Neural cell (in vitro differentiated cells): ENCODE results near the gene POU2F3. TPM values are rescaled to one million over a fixed set of nuclear protein-coding genes. Genes with fewer than 3 reads are reported as not detected.

ENCODE experiments used
- H2AFZ ChIP-seq: fragments of 200-600, 300-800 bp; sonication (generic), shearing (Covaris generic); 2 replicates; pipeline ENCODE4 v1.6.0; 2014; ENCODE audit warnings: low read depth, mild to moderate bottlenecking, antibody characterized with exemption, low read length, moderate library complexity
- H3F3A ChIP-seq: fragments of 200-600 bp; shearing (Covaris generic); 2 replicates; pipeline ENCODE4 v1.6.1; 2016; ENCODE audit warnings: mild to moderate bottlenecking, moderate library complexity, mixed read lengths, antibody characterized with exemption, low read length; ENCODE audit not compliant: insufficient read depth, poor library complexity, severe bottlenecking
- H3K27ac ChIP-seq: fragments of 200-600, 300-800 bp; sonication (generic), shearing (Covaris generic); 2 replicates; pipeline ENCODE4 v1.5.1; 2014; ENCODE audit warnings: mild to moderate bottlenecking, low read length, moderate library complexity
- H3K27me3 ChIP-seq: fragments of 300-800, 200-600 bp; sonication (generic), shearing (Covaris generic); 2 replicates; pipeline ENCODE4 v1.6.0; 2014; ENCODE audit warnings: mild to moderate bottlenecking, low read depth, low read length, moderate library complexity; ENCODE audit not compliant: insufficient read depth
- H3K36me3 ChIP-seq: fragments of 300-800, 200-600 bp; sonication (generic), shearing (Covaris generic); 2 replicates; pipeline ENCODE4 v1.5.1; 2014; ENCODE audit warnings: mild to moderate bottlenecking, antibody characterized with exemption, low read length, moderate library complexity; ENCODE audit not compliant: insufficient read depth
- H3K4me2 ChIP-seq: fragments of 300-800, 200-600 bp; sonication (generic), shearing (Covaris generic); 2 replicates; pipeline ENCODE4 v1.6.0; 2014; ENCODE audit warnings: mild to moderate bottlenecking, low read length
- H3K4me3 ChIP-seq: fragments of 300-800, 200-600 bp; sonication (generic), shearing (Covaris generic); 2 replicates; pipeline ENCODE4 v1.5.1; 2014; ENCODE audit warnings: mild to moderate bottlenecking, low read length, moderate library complexity
- H3K79me2 ChIP-seq: fragments of 200-600 bp; shearing (Covaris generic); replicated peaks from 2 replicates; pipeline ENCODE4 v1.6.0; 2014; ENCODE audit warnings: mild to moderate bottlenecking, low read length, moderate library complexity; ENCODE audit not compliant: insufficient read depth
- H3K9ac ChIP-seq: fragments of 300-800, 200-600 bp; sonication (generic), shearing (Covaris generic); 2 replicates; pipeline ENCODE4 v1.6.1; 2016; ENCODE audit warnings: mild to moderate bottlenecking, low read length, mixed read lengths
- H3K9me2 ChIP-seq: fragments of 200-600 bp; shearing (Covaris generic); 2 replicates; pipeline ENCODE4 v1.6.1; 2016; ENCODE audit warnings: mild to moderate bottlenecking, low read length, mixed read lengths; ENCODE audit not compliant: insufficient read depth
- H3K9me3 ChIP-seq: fragments of 200-600, 300-800 bp; sonication (generic), shearing (Covaris generic); 2 replicates; pipeline ENCODE4 v1.6.1; 2016; ENCODE audit warnings: mild to moderate bottlenecking, mixed run types, low read length, moderate library complexity, mixed read lengths
- H4K20me1 ChIP-seq: fragments of 200-600 bp; shearing (Covaris generic); 2 replicates; pipeline ENCODE4 v1.6.1; 2016; ENCODE audit warnings: mild to moderate bottlenecking, mixed run types; ENCODE audit not compliant: insufficient read depth
- EP300 ChIP-seq: fragments of 450-650 bp; conservative IDR thresholded peaks from 2 replicates; pipeline ENCODE4 v1.6.1; 2014; ENCODE audit warnings: antibody characterized with exemption, mild to moderate bottlenecking, moderate library complexity; ENCODE audit not compliant: poor library complexity, severe bottlenecking
- EZH2 ChIP-seq: fragments of 200-600, 300-800 bp; shearing (Covaris generic), sonication (generic); IDR thresholded peaks from 2 replicates; pipeline ENCODE4 v1.6.1; 2014; ENCODE audit warnings: antibody characterized with exemption, low read length, borderline replicate concordance, mild to moderate bottlenecking; ENCODE audit not compliant: insufficient read depth, poor library complexity, severe bottlenecking
- MXI1 ChIP-seq: fragments of 450-650 bp; conservative IDR thresholded peaks from 2 replicates; pipeline ENCODE4 v1.6.1; 2014; ENCODE audit warnings: antibody characterized with exemption, mild to moderate bottlenecking; ENCODE audit not compliant: poor library complexity, severe bottlenecking
- POLR2AphosphoS5 ChIP-seq: IDR thresholded peaks from 2 replicates; pipeline ENCODE4 v1.6.1; 2012
- RAD21 ChIP-seq: fragments of 450-650 bp; conservative IDR thresholded peaks from 2 replicates; pipeline ENCODE4 v1.6.1; 2014; ENCODE audit warnings: antibody characterized with exemption, mild to moderate bottlenecking, moderate library complexity
- SMC3 ChIP-seq: fragments of 450-650 bp; conservative IDR thresholded peaks from 2 replicates; pipeline ENCODE4 v1.6.1; 2014; ENCODE audit warnings: antibody characterized with exemption, mild to moderate bottlenecking, moderate library complexity; ENCODE audit not compliant: poor library complexity
- TAF1 ChIP-seq: IDR thresholded peaks from 2 replicates; pipeline ENCODE4 v1.6.1; 2012; ENCODE audit warnings: low read depth
- polyA plus RNA-seq: library from polyadenylated mRNA; depleted of rRNA; stranded (reverse); fragments of >200 nt; gene quantifications from 2 replicates; pipeline ENCODE4 v1.2.3, GENCODE V29; 2014
- TF ChIP-seq, protein P1 (sequence below): fragments of 450-650 bp; IDR thresholded peaks from 2 replicates; pipeline ENCODE4 v1.5.1; 2014; ENCODE audit warnings: antibody characterized with exemption, mild to moderate bottlenecking, moderate library complexity; ENCODE audit not compliant: poor library complexity, severe bottlenecking
- TF ChIP-seq, protein P2 (sequence below): IDR thresholded peaks from 2 replicates; pipeline ENCODE4 v1.6.1; 2012; ENCODE audit warnings: borderline replicate concordance

The POU2F3 gene
- polyA plus RNA-seq, 1 donor from 2014 or later = not detected

DNA sequence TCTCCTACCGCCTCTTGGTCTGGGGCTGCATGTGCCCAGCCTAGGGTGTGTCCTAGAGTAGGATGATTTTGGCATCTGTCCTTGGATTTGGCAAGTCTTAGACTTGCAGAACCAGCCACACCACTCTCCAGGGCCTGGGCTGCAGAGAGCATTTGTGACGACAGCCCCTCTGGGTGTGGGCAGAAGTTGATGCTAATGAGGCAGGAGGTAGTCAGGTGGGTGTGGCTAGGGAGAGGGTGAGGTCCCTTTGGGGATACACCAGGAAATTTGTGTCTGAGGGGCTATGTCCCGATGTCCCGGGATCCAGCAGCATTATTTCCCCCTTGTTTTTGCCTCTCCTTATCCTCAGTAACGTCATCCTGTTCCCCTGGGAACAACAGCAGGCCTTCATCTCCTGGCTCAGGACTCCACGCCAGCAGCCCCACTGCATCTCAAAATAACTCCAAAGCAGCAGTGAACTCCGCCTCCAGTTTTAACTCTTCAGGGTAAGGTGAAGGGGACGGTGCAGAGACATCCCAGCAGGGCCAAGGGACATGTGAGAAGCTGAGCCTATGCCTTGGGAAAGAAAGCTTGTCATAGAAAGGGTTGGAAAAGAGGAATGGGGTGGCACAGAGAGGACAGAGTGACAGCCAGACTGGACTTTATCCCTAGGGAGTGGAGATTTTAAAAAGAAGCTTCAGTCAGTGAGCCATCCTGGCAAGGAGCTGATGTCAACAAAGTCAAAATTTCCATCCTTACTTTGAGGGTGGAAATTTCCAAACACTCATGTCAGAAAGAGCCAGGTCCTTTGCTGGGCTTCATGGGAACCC is 77.1 kb downstream of the POU2F3 start:
- no peak overlapping the region for H3K4me2 ChIP-seq

DNA sequence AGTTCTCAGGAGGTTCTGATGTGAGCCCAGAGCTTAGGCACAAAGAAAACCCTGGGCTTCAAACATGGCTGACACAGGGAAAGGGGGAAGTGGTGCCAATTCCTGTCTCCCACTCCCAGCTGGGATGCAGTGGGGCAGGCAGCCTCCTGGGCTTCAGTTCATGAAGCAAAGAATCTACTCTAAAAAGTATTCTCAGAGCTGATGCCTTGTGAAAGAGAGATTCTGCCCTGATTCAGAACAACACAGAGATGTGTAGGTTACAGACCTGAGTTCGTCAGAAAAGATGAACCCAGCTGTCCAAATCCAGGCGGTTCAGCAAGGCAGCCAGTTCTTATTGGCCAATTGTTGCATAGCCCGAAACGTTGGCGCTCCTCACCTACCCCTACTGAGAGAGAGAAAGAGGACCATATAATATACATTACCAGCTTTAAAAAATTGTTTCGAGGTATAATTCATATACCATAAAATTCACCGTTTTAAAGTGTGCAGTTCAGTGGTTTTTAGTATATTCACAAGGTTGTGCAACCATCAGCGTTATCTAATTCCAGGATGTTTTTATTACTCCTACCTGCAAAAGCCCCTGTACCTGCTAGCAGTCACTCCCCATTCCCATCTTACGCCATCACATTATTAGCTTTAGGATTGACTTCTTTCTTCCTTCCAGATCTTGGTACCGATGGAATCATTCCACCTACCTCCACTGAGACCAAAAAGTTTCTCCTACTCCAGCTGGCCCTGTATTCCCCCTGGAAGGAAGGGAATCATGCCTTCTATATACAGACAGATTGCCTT is 77.9 kb downstream of the POU2F3 start:
- Histone ChIP-seq H4K20me1 (no peaks in the 10 kb centered on the region), H3K27me3 (no peaks in the 10 kb centered on the region), H3K4me2 (no peak overlapping the region), H3K36me3 (no peaks in the 10 kb centered on the region), H3F3A (no peaks in the 10 kb centered on the region), H3K4me3 (no peak overlapping the region), H3K9me3 (no peaks in the 10 kb centered on the region), H2AFZ (no peak overlapping the region), H3K27ac (no peak overlapping the region), H3K9ac (no peak overlapping the region), H3K9me2 (no peaks in the 10 kb centered on the region), H3K79me2 (no peaks in the 10 kb centered on the region)
- TF ChIP-seq TAF1 (no peak), POLR2AphosphoS5 (no peak), SMC3 (no peak), RAD21 (no peak), MXI1 (no peak), EP300 (no peak), EZH2 (no peak)
- TF ChIP-seq, protein P1, sequence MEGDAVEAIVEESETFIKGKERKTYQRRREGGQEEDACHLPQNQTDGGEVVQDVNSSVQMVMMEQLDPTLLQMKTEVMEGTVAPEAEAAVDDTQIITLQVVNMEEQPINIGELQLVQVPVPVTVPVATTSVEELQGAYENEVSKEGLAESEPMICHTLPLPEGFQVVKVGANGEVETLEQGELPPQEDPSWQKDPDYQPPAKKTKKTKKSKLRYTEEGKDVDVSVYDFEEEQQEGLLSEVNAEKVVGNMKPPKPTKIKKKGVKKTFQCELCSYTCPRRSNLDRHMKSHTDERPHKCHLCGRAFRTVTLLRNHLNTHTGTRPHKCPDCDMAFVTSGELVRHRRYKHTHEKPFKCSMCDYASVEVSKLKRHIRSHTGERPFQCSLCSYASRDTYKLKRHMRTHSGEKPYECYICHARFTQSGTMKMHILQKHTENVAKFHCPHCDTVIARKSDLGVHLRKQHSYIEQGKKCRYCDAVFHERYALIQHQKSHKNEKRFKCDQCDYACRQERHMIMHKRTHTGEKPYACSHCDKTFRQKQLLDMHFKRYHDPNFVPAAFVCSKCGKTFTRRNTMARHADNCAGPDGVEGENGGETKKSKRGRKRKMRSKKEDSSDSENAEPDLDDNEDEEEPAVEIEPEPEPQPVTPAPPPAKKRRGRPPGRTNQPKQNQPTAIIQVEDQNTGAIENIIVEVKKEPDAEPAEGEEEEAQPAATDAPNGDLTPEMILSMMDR = no peak
- TF ChIP-seq, protein P2, sequence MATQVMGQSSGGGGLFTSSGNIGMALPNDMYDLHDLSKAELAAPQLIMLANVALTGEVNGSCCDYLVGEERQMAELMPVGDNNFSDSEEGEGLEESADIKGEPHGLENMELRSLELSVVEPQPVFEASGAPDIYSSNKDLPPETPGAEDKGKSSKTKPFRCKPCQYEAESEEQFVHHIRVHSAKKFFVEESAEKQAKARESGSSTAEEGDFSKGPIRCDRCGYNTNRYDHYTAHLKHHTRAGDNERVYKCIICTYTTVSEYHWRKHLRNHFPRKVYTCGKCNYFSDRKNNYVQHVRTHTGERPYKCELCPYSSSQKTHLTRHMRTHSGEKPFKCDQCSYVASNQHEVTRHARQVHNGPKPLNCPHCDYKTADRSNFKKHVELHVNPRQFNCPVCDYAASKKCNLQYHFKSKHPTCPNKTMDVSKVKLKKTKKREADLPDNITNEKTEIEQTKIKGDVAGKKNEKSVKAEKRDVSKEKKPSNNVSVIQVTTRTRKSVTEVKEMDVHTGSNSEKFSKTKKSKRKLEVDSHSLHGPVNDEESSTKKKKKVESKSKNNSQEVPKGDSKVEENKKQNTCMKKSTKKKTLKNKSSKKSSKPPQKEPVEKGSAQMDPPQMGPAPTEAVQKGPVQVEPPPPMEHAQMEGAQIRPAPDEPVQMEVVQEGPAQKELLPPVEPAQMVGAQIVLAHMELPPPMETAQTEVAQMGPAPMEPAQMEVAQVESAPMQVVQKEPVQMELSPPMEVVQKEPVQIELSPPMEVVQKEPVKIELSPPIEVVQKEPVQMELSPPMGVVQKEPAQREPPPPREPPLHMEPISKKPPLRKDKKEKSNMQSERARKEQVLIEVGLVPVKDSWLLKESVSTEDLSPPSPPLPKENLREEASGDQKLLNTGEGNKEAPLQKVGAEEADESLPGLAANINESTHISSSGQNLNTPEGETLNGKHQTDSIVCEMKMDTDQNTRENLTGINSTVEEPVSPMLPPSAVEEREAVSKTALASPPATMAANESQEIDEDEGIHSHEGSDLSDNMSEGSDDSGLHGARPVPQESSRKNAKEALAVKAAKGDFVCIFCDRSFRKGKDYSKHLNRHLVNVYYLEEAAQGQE = no peak

More for the DNA sequence above, 77.1 kb downstream of the POU2F3 start:
- TF ChIP-seq, protein P1 = no peak
- TF ChIP-seq EP300 = no peak
- Histone ChIP-seq H4K20me1 (no peaks in the 10 kb centered on the region), H3K9me2 (no peaks in the 10 kb centered on the region), H3K36me3 (no peaks in the 10 kb centered on the region), H2AFZ (no peak overlapping the region), H3K4me3 (no peak overlapping the region), H3K27ac (no peak overlapping the region), H3K9me3 (no peaks in the 10 kb centered on the region), H3K27me3 (no peaks in the 10 kb centered on the region), H3F3A (no peaks in the 10 kb centered on the region), H3K79me2 (no peaks in the 10 kb centered on the region), H3K9ac (no peak overlapping the region)
